Peyer's patch (tissue), 4 donors: Measurements from ENCODE around the gene TPPP2.

ENCODE experiments used
- POLR2A ChIP-seq, 2 donors: fragments of 450-650 bp; IDR thresholded peaks; one replicate each; pipeline ENCODE4 v1.5.1; 2017; ENCODE audit warnings: antibody characterized with exemption in 2 of 2, mild to moderate bottlenecking in 2 of 2, moderate library complexity in 2 of 2
- TF ChIP-seq, protein P1 (sequence below), 6 experiments: fragments of 450-650 bp in 4 of 6; fragments of 200-600 bp in 2 of 6; sonication (generic) in 1 of 6; IDR thresholded peaks; one replicate each; pipeline ENCODE4 v1.5.1; 2017 to 2019; ENCODE audit warnings: antibody characterized with exemption in 6 of 6, mild to moderate bottlenecking in 3 of 6, moderate library complexity in 1 of 6

DNA sequence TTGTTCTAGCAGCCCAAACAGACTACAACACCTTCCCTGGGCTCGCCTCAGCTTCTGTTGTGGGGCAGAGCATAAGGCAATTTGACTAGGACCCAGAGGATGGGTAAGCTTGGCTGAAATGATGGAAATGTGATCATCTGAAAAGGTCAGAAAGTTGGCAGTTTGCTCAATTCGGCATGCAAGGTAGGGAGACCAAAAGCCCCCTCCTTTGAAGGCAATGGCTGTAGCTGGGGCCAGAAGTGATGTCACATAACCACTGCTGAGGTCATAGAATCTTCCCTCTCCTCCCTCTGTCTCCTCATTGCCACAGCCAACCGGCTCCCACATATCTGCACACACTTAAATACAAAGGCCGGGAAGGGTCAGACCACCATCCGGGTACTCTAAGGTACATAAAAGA, at the start of gene TPPP2:
- TF ChIP-seq POLR2A (IDR thresholded peaks at IDR 0.05), result no peak
- TF ChIP-seq, protein P1, sequence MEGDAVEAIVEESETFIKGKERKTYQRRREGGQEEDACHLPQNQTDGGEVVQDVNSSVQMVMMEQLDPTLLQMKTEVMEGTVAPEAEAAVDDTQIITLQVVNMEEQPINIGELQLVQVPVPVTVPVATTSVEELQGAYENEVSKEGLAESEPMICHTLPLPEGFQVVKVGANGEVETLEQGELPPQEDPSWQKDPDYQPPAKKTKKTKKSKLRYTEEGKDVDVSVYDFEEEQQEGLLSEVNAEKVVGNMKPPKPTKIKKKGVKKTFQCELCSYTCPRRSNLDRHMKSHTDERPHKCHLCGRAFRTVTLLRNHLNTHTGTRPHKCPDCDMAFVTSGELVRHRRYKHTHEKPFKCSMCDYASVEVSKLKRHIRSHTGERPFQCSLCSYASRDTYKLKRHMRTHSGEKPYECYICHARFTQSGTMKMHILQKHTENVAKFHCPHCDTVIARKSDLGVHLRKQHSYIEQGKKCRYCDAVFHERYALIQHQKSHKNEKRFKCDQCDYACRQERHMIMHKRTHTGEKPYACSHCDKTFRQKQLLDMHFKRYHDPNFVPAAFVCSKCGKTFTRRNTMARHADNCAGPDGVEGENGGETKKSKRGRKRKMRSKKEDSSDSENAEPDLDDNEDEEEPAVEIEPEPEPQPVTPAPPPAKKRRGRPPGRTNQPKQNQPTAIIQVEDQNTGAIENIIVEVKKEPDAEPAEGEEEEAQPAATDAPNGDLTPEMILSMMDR (IDR thresholded peaks at IDR 0.05), result no peak
